IMR-90 (cell line): ENCODE results near the gene SNX32. TPM values are rescaled to one million over a fixed set of nuclear protein-coding genes. Genes with fewer than 3 reads are reported as not detected.

Experiments
- ATAC-seq: fragments of 200-7000 bp; cut with Tn5 transposase; 2 replicates; pipeline ENCODE4 v1.9.1; 2020; ENCODE audit warnings: low read depth, mild to moderate bottlenecking, moderate library complexity
- BruUV-seq: library from RNA; stranded (reverse); fragments of 400-500 nt; replicated peaks from 2 replicates; lab custom pipeline; 2021; lab: Mats Ljungman, UMichigan
- CTCF ChIA-PET: fragments of 300-600 bp; formaldehyde crosslinking; extraction: SDS; loops from one replicate; lab custom pipeline; 2021; ENCODE audit warnings: antibody characterized with exemption; lab: Yijun Ruan, JAX
- POLR2A ChIA-PET: fragments of 300-600 bp; sonication (Branson Sonifier 250); formaldehyde crosslinking; loops from one replicate; lab custom pipeline; 2022; ENCODE audit warnings: antibody characterized with exemption; ENCODE audit not compliant: unreplicated experiment; lab: Charles Lee
- DNase-seq: peaks from one replicate; pipeline ENCODE4 v3.0.0; 2013
- H2AFZ ChIP-seq: replicated peaks from 2 replicates; pipeline ENCODE3; 2013; ENCODE audit warnings: low read length, mild to moderate bottlenecking; ENCODE audit not compliant: poor library complexity
- H2AK5ac ChIP-seq: 2 replicates; pipeline ENCODE4 v1.6.1; 2013; ENCODE audit warnings: low read depth, low read length, inconsistent platforms
- H2AK9ac ChIP-seq: replicated peaks from 2 replicates; pipeline ENCODE3; 2013; ENCODE audit warnings: mild to moderate bottlenecking, low read depth, low read length, moderate library complexity; ENCODE audit not compliant: poor library complexity
- H2BK120ac ChIP-seq: 2 replicates; pipeline ENCODE4 v1.6.1; 2013; ENCODE audit warnings: low read depth, low read length, inconsistent platforms
- H2BK15ac ChIP-seq: 3 replicates; pipeline ENCODE4 v1.6.1; 2013; ENCODE audit warnings: low read depth, low read length, inconsistent platforms
- H2BK20ac ChIP-seq: 2 replicates; pipeline ENCODE4 v1.6.1; 2013; ENCODE audit warnings: low read depth, mild to moderate bottlenecking, inconsistent platforms, low read length, moderate library complexity
- H2BK5ac ChIP-seq: 2 replicates; pipeline ENCODE4 v1.6.1; 2013; ENCODE audit warnings: mild to moderate bottlenecking, low read depth, low read length, inconsistent platforms; ENCODE audit not compliant: poor library complexity, severe bottlenecking
- H3K14ac ChIP-seq: replicated peaks from 2 replicates; pipeline ENCODE4 v1.6.1; 2013; ENCODE audit warnings: low read depth, low read length, inconsistent platforms
- H3K18ac ChIP-seq: 2 replicates; pipeline ENCODE4 v1.6.1; 2013; ENCODE audit warnings: low read depth, low read length, control low read depth
- H3K23ac ChIP-seq: 2 replicates; pipeline ENCODE4 v1.6.1; 2013; ENCODE audit warnings: low read depth, low read length, inconsistent platforms
- H3K27ac ChIP-seq: 2 replicates; pipeline ENCODE4 v1.5.1; 2013; ENCODE audit warnings: mild to moderate bottlenecking, control low read depth, low read length; ENCODE audit not compliant: insufficient read depth
- H3K27me3 ChIP-seq: 2 replicates; pipeline ENCODE4 v1.6.1; 2013; ENCODE audit warnings: low read length; ENCODE audit not compliant: control insufficient read depth, insufficient read depth
- H3K36me3 ChIP-seq: 2 replicates; pipeline ENCODE4 v1.6.1; 2013; ENCODE audit warnings: low read length, mixed read lengths; ENCODE audit not compliant: control insufficient read depth, insufficient read depth
- H3K4ac ChIP-seq: 2 replicates; pipeline ENCODE4 v1.6.1; 2013; ENCODE audit warnings: low read depth, low read length, inconsistent platforms
- H3K4me1 ChIP-seq: 2 replicates; pipeline ENCODE4 v1.6.1; 2013; ENCODE audit warnings: low read length, mixed read lengths; ENCODE audit not compliant: control insufficient read depth, insufficient read depth
- H3K4me2 ChIP-seq: 2 replicates; pipeline ENCODE4 v1.6.1; 2013; ENCODE audit warnings: low read depth, mild to moderate bottlenecking, control low read depth, low read length, moderate library complexity
- H3K4me3 ChIP-seq: 2 replicates; pipeline ENCODE4 v1.5.1; 2013; ENCODE audit warnings: low read depth, mild to moderate bottlenecking, control low read depth, low read length, moderate library complexity; ENCODE audit not compliant: insufficient read depth
- H3K56ac ChIP-seq: 2 replicates; pipeline ENCODE4 v1.6.1; 2013; ENCODE audit warnings: low read length, inconsistent platforms; ENCODE audit not compliant: insufficient read depth; ENCODE audit errors: extremely low read depth
- H3K79me1 ChIP-seq, 2 experiments: 2 replicates each; pipeline ENCODE4 v1.6.1; 2013; ENCODE audit warnings: low read length in 2 of 2, inconsistent platforms in 1 of 2, low read depth in 1 of 2
- H3K9ac ChIP-seq: 2 replicates; pipeline ENCODE4 v1.6.1; 2013; ENCODE audit warnings: low read depth, low read length, control low read depth
- H3K9me1 ChIP-seq: 2 replicates; pipeline ENCODE4 v1.6.1; 2013; ENCODE audit warnings: low read length, inconsistent platforms; ENCODE audit not compliant: insufficient read depth
- H3K9me3 ChIP-seq: 2 replicates; pipeline ENCODE4 v1.6.1; 2013; ENCODE audit warnings: low read length; ENCODE audit not compliant: control insufficient read depth, insufficient read depth
- H4K20me1 ChIP-seq: 2 replicates; pipeline ENCODE4 v1.6.1; 2013; ENCODE audit warnings: low read length, inconsistent platforms; ENCODE audit not compliant: insufficient read depth
- H4K5ac ChIP-seq: 2 replicates; pipeline ENCODE4 v1.6.1; 2013; ENCODE audit warnings: mild to moderate bottlenecking, low read depth, low read length, control low read depth
- H4K8ac ChIP-seq, 2 experiments: 2 replicates each; pipeline ENCODE4 v1.6.1; 2013; ENCODE audit warnings: low read depth in 2 of 2, low read length in 2 of 2, control low read depth in 1 of 2, inconsistent platforms in 1 of 2
- H4K91ac ChIP-seq: 2 replicates; pipeline ENCODE4 v1.6.1; 2013; ENCODE audit warnings: low read depth, low read length, inconsistent platforms; ENCODE audit not compliant: insufficient read depth
- CEBPB ChIP-seq: IDR thresholded peaks from 2 replicates; pipeline ENCODE4 v1.6.1; 2012; ENCODE audit warnings: low read depth, low read length, improper control_type of control experiment
- RCOR1 ChIP-seq: IDR thresholded peaks from 2 replicates; pipeline ENCODE4 v1.6.1; 2012; ENCODE audit warnings: mild to moderate bottlenecking, low read length, improper control_type of control experiment; ENCODE audit not compliant: insufficient replicate concordance
- WGBS, 2 experiments: methylation state at CpG; one replicate each; pipeline versions ENCODE4 v1.1.5 to v1.1.7; 2013; ENCODE audit warnings: missing lambda C conversion rate in 2 of 2; ENCODE audit not compliant: insufficient read length in 1 of 2; ENCODE audit errors: extremely low coverage in 2 of 2; 5-methylcytosine and 5-hydroxymethylcytosine counted together
- dilution Hi-C: fragments of 300-500 bp; cut with HindIII; formaldehyde crosslinking; loops from one replicate; pipeline ENCODE4 v1.14.3; 2018; ENCODE audit warnings: low sequenced_read_pairs; ENCODE audit not compliant: unreplicated experiment
- in situ Hi-C: fragments of 300-500 bp; cut with MboI; formaldehyde crosslinking; loops from 3 replicates; pipeline ENCODE4 v1.14.3; 2019; ENCODE audit warnings: low sequenced_read_pairs, inconsistent platforms, mixed read lengths
- intact Hi-C: fragments of 100-400 bp; cut with micrococcal nuclease; formaldehyde crosslinking; loops from 2 replicates; pipeline ENCODE4 v1.10.0; 2022
- polyA plus RNA-seq, 3 experiments: library from polyadenylated mRNA; depleted of rRNA; stranded (reverse); fragments of >200 nt; gene quantifications; 2 replicates each; pipeline ENCODE4 v1.2.3, GENCODE V29; 2012; ENCODE audit warnings: low replicate concordance in 1 of 3
- total RNA-seq: library from RNA; depleted of rRNA; stranded (reverse); fragments of >200 nt; gene quantifications from 2 replicates; pipeline ENCODE4 v1.2.3, GENCODE V29; 2012

SNX32 gene
- total and polyA plus RNA-seq, 2 of the 4 experiments (the other 2 are of a cell fraction), result 0.36 to 0.79 TPM

GRCh38 chr11:65862941-65863888 lies 29.5 kb downstream of the SNX32 start:
- Histone ChIP-seq H2AK9ac (peak overlapping the region; percentile 70), H3K36me3 (peaks cover 65% of the 10 kb centered on the region), H3K9ac (no peak overlapping the region), H3K4me3 (no peak overlapping the region), H3K9me3 (no peaks in the 10 kb centered on the region), H3K79me1 (peaks cover 9 to 71% of the 10 kb centered on the region in 2 experiments), H3K27me3 (no peaks in the 10 kb centered on the region), H3K56ac (no peak overlapping the region), H3K18ac (no peak overlapping the region), H3K4me2 (no peak overlapping the region), H4K5ac (no peak overlapping the region), H2BK5ac (no peak overlapping the region), H2BK20ac (no peak overlapping the region), H2BK15ac (no peak overlapping the region), H3K14ac (no peak overlapping the region), H3K4ac (no peak overlapping the region), H4K8ac (0 out of 4 replicates have a peak overlapping the region, but pooled peaks of 1 of the 2 experiments have one; percentile 4), H3K27ac (no peak overlapping the region), H4K91ac (no peak overlapping the region; the same call in 1 of the 2 replicates), H3K23ac (no peak overlapping the region), H2BK120ac (no peak overlapping the region), H2AK5ac (no peak overlapping the region; the same call in 1 of the 2 replicates), H3K4me1 (peaks cover 7% of the 10 kb centered on the region), H3K9me1 (peaks cover 5% of the 10 kb centered on the region; the same call in 1 of the 2 replicates), H2AFZ (no peak overlapping the region), H4K20me1 (peaks cover 39% of the 10 kb centered on the region)
- no peak for ATAC-seq
- ChIA-PET POLR2A (interaction anchor here (0.5 to 1.6 kb wide), 2 partner anchors 9 to 200 kb away, joined by 3 to 5 read pairs; no protein-coding TSS in a partner anchor), CTCF (no interaction called here)
- in situ Hi-C loops (no loop called here), intact Hi-C loops (no loop called here), dilution Hi-C loops (no loop called here)
- no TSS peak for BruUV-seq
- TF ChIP-seq RCOR1, result no peak
- no peak for TF ChIP-seq CEBPB
- WGBS, 2 experiments, result 99% methylated on average over 15 of the region's 24 CpGs; no CpG with 5 or more reads in 1 of the 2 experiments
- no peak for DNase-seq
